GM19351 (cell line): ENCODE results near the gene PACSIN1.

Source experiments
- ATAC-seq: cut with Tn5 transposase; IDR thresholded peaks from one replicate; pipeline ENCODE4 v1.9.1; 2021; ENCODE audit warnings: mild to moderate bottlenecking, moderate library complexity; ENCODE audit not compliant: unreplicated experiment

PACSIN1 gene

DNA sequence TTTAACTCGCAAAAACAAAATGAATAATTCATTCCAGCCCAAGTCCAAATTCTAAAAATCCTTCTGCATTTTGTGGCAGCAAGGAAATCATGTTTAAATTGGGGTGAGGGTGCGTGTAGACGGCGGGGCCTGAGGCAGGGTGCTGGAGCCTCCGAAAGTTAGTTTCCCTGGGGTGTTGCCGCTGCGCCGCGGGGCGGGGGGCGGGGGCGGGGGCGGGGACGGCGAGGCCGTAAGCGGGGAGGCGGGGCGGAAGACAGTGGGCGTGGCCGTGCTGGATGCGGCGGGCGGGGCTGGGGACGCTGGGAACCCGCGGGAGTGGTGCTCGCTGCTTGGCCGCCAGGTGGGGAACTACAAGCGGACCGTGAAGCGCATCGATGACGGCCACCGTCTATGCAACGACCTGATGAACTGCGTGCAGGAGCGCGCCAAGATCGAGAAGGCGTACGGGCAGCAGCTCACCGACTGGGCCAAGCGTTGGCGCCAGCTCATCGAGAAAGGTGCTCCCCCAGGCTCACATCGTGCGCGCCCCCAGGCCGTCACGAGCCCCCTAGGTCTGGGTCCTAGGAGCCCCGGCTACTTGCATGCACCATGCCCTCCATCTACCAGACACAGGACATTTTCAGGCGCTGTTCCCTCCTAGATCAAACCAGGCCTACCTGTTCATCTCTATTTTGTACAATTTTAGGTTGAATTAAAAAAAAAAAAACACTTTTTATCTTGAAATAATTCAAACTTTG, 61.3 kb downstream of the PACSIN1 start:
- peak; percentile 90 for ATAC-seq

DNA sequence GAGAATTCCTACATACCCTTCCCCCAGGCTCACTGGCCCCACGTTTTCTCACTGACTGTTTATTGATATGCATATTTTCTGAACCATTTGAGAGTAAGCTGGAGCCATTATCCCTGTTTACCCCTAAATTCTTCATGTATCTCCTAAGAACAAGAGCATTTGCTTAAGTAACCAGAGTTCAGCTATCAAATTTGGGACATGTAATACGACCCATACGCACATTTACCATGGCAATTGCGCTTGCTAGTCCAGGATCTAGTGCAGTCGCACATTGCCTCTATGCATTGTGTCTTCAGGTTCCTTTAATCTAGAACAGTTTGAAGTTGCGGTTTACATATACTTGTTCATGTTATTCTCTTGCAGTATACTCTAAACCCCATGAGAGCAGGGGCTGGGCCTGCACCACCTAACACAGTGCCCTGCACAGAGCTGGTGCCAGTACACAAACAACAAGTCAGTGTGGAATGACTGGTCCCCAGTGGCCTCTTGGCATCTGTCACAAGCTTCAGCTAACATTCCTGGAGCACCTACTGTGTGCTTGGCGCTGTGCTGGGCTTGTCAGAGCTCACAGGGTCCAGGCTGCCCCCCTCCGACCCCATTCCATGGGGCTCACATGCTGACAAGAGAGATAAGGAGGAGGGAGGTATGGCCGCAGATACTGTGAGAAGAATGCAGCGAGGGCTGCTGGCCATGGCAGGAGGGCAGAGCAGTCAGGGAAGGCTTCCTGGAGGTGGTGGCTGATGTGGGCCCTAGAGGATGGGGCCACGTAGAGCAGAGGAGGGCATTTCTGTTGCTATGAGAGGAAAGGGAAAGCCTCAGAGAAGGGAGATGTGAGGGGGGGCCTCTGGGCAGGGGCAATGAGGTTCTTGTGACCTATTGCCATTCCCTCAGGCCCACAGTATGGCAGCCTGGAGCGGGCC, 62.1 kb downstream of the PACSIN1 start:
- ATAC-seq = no peak

- ATAC-seq = no peak
These were observed 63.3 kb downstream of the PACSIN1 start for GRCh38 chr6:34528996-34529664.

DNA sequence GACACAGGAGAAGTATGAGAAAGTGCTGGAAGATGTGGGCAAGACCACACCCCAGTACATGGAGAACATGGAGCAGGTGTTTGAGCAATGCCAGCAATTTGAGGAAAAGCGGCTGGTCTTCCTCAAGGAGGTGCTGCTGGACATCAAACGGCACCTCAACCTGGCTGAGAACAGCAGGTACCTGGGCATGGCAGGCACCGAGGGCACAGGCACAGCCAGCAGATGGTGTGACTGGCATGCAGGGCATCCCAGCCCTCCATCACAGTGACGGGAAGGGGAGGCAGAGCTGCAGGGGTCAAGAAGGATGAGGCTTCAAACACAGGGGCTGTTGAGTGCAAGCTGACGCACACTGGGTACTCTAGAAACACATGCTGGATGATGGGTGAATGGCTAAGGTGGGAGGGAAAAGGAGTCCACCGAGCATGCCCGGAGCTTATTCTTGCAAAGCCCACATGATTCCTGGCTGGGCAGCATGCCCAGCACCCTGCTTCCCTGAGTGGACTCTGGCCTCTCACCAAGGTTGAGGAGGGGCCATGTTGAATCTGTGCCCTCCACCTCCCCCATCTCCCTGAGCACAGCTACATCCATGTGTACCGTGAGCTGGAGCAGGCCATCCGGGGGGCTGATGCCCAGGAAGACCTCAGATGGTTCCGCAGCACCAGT, 63.9 kb downstream of the PACSIN1 start:
- ATAC-seq = no peak

DNA sequence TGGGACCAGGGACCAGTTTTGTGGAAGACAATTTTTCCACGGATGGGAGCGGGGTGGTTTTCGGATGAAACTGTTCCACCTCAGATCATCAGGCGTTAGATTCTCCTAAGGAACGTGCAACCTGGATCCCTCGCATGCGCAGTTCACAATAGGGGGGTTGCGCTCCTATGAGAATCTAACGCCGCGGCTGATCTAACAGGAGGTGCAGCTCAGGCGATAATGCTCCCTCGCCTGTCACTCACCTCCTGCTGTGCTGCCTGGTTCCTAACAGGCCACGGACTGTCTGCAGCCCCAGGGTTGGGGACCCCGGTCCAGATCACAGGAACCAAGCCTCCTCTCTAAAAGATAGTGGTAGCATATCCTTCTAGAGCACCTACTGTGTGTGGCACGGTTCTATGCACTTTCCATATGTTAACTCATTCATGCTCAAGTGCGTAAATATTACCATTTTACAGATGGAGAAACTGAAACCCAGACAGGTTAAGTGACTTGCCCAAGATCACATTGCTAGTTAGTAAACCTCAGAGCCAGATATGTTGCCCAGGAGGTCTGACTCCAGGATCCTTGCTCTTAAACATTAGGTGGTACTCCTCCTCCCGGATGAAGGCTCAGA, 65.0 kb downstream of the PACSIN1 start:
- ATAC-seq = no peak

DNA sequence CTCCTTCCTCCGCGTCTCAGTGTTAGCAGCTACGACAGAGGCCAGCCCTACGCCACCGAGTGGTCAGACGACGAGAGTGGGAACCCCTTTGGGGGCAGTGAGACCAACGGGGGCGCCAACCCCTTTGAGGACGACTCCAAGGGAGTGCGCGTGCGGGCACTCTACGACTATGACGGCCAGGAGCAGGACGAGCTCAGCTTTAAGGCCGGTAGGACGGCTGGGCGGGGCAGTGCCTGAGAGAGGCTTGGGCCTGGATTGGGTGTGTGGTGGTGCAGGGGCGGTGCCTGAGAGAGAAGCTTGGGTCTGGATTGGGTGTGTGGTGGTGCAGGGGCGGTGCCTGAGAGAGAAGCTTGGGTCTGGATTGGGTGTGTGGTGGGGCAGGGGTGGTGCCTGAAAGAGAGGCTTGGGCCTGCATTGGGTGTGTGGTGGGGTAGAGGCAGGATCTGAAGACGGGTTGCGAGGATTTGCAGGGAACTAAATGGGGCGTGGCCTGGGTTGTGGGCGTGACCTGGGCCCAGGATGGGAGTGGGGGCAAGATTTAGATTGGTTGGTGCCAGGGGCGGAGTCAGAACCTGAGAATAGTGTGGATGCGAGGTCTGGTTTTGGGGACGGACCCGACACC, 65.8 kb downstream of the PACSIN1 start:
- no peak for ATAC-seq

GRCh38 chr6:34532230-34532629, 66.4 kb downstream of the PACSIN1 start:
- ATAC-seq = no peak

DNA sequence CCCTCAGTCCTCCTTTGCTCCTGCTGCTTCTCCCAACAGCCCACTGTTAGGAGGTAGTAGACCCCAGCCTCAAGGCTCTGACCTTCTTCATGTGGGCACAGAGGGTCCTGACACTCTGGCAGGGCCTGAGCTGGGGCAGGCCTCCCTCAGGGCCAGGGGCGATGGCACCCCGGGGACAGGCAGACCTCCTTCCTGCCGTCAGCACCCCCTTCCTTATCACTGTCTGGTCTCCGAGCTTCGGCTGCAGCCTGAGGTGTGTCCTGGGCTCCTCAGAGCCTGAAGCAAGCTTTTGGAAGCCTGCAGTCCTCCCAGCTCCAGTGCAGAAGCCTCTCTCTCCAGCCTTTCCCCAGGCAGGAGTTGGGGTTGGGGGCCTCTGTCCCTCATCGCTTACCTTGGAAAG, 68.3 kb downstream of the PACSIN1 start:
- no peak for ATAC-seq

GRCh38 chr6:34534656-34535055, 68.8 kb downstream of the PACSIN1 start:
- no peak for ATAC-seq

DNA sequence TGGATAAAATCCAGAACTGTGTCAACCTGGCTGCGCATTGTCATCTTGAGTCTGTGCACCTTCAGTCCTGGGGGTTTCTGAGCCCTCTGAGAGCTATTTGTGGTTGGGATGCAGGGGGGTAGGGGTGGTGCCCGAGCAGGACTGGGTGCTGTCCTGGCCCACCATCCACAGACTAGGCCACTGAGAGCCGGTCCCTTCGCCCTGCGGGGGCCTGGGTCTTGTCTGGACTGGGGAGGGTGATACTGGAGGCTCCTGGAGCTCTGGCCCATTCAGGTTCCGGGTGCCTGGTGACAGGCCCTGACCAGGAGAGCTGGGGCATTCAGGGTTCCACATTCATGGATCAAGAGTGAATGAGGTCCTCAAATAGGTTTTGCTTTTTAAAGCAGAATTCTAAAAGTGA, 69.3 kb downstream of the PACSIN1 start:
- ATAC-seq = no peak

- ATAC-seq = no peak
These were observed 69.8 kb downstream of the PACSIN1 start for GRCh38 chr6:34535646-34536045.

DNA sequence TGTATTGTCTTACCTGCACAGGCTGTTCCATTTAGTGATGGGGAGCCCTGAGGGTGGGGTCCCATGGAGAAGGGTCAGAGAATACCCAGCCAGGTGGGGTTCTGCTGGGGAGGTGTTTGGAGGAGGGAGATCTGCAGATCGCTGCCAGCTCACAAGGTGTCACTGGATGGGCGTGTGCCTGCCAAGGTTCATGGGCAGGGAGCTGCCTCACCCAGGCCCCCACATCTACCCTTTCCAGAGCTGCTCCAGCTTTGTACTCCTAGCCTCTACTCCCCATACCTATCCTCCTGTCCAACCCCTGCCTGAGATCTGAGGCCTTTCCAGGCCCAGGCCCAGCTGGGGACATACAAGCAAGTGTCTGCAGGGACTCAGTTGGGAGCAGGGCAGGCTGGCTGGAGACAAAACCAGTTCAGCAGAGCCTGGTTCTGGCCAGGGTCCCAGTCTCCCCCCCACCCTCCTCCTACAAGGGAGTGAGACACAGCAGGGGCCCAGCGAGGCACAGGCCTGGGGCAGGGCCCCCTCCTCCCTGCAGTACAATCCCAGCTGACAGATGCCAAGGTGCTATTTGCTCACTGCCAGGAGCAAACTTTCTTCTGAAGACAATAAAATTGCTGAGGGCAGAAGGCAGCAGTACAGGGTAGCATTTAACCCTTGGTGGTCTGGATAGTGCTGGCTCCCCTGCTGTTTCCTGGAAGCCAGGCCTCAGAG, 70.5 kb downstream of the PACSIN1 start:
- no peak for ATAC-seq

DNA sequence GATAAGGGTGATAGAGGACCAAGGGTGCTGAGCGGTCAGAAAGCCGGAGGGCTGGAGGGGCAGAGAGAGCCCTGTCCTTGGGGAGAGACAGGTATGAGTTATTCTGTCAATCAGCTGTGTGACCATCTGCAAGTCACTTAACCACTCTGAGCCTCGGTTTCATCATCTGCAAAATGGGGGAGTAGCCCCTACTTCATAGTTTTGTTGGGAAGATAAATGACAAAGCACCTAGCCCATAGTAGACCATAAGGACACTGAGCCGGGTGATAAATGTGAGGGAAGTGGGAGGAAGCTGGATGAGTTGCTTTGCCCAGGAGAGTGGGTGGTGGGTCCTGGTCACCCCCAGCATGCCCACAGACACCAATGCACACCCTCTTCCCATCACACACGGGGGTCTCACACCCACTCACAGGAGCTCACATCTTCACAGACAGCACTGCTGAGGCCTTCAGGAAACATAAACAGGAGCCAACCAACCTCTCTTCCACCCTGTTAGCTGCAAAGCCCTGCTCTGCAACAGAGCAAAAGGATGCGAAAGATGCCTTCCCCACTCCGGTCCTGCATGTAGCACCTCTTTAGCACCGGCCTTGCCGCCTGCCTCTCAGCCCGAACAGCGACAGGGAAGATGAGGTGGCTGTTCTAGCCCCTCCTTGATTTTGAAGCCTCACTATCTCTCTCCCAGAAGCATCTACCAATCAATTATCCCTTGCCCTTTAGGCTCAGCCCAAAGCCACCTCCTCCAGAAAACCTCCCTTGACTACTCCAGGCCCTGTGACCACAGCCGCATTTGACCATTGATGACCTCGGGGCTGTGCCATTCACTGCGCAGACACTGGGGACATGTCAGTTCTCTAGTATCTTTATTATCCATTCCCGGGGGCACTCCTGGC, 71.3 kb downstream of the PACSIN1 start:
- no peak for ATAC-seq

- no peak for ATAC-seq
These were observed 72.2 kb downstream of the PACSIN1 start for GRCh38 chr6:34537922-34538550.

GRCh38 chr6:34538581-34538980, 72.7 kb downstream of the PACSIN1 start:
- no peak for ATAC-seq

GRCh38 chr6:34539181-34539580, 73.3 kb downstream of the PACSIN1 start:
- no peak for ATAC-seq

- ATAC-seq = no peak
These were observed 74.3 kb downstream of the PACSIN1 start for GRCh38 chr6:34540222-34540621.

GRCh38 chr6:34540841-34541240, 75.0 kb downstream of the PACSIN1 start:
- no peak for ATAC-seq
